Smooth muscle cell (in vitro differentiated cells): ENCODE measurements around the gene ZSWIM4. TPM values are rescaled to one million over a fixed set of nuclear protein-coding genes. Genes with fewer than 3 reads are reported as not detected.

Source experiments
- DNase-seq: peaks from one replicate; lab custom pipeline; 2025; ENCODE audit not compliant: unreplicated experiment; lab: John Stamatoyannopoulos, UW
- H2AFZ ChIP-seq: fragments of 200-600 bp; sonication (generic); 2 replicates; pipeline ENCODE4 v1.6.0; 2016; ENCODE audit warnings: antibody characterized with exemption, low read depth, mild to moderate bottlenecking
- H3F3A ChIP-seq: fragments of 200-600 bp; sonication (generic); 2 replicates; pipeline ENCODE4 v1.6.0; 2017; ENCODE audit warnings: antibody characterized with exemption, low read depth
- H3K27ac ChIP-seq: fragments of 200-600 bp; sonication (generic); 2 replicates; pipeline ENCODE4 v1.5.1; 2016; ENCODE audit warnings: low read depth, mild to moderate bottlenecking
- H3K27me3 ChIP-seq: fragments of 200-600 bp; sonication (generic); 2 replicates; pipeline ENCODE4 v1.6.1; 2016; ENCODE audit warnings: low read depth, mild to moderate bottlenecking
- H3K36me3 ChIP-seq: fragments of 200-600 bp; sonication (generic); 2 replicates; pipeline ENCODE4 v1.5.1; 2016; ENCODE audit warnings: low read depth
- H3K4me1 ChIP-seq: fragments of 200-600 bp; sonication (generic); 2 replicates; pipeline ENCODE4 v1.5.1; 2016; ENCODE audit warnings: low read depth
- H3K4me2 ChIP-seq: fragments of 200-600 bp; sonication (generic); 2 replicates; pipeline ENCODE4 v1.6.0; 2016; ENCODE audit warnings: mild to moderate bottlenecking
- H3K4me3 ChIP-seq: fragments of 200-600 bp; sonication (generic); 2 replicates; pipeline ENCODE4 v1.5.1; 2016; ENCODE audit warnings: mild to moderate bottlenecking
- H3K79me2 ChIP-seq: fragments of 200-600 bp; sonication (generic); 2 replicates; pipeline ENCODE4 v1.6.0; 2016; ENCODE audit warnings: low read depth, mild to moderate bottlenecking
- H3K9ac ChIP-seq: fragments of 200-600 bp; sonication (generic); 2 replicates; pipeline ENCODE4 v1.6.0; 2016; ENCODE audit warnings: low read depth
- H3K9me3 ChIP-seq: fragments of 200-600 bp; sonication (generic); replicated peaks from 2 replicates; pipeline ENCODE4 v1.5.1; 2016; ENCODE audit warnings: low read depth
- H4K20me1 ChIP-seq: fragments of 200-600 bp; sonication (generic); 2 replicates; pipeline ENCODE4 v1.6.0; 2016; ENCODE audit warnings: low read depth
- WGBS: methylation state at CpG from one replicate; pipeline ENCODE4 v1.1.7; 2016; ENCODE audit warnings: low lambda C conversion rate; 5-methylcytosine and 5-hydroxymethylcytosine counted together
- polyA plus RNA-seq: library from polyadenylated mRNA; unstranded; fragments of >200 nt; fragmentation: Nextera tagmentation; extraction: Ambion mirVana; gene quantifications from 2 replicates; pipeline ENCODE4 v1.2.1, GENCODE V29; 2016
- total RNA-seq: library from RNA; depleted of rRNA; stranded (reverse); fragments of >200 nt; gene quantifications from 2 replicates; pipeline ENCODE4 v1.2.3, GENCODE V29; 2014
- TF ChIP-seq, protein P1 (sequence below): fragments of 200-600 bp; sonication (generic); IDR thresholded peaks from 2 replicates; pipeline ENCODE4 v1.5.1; 2017; ENCODE audit warnings: borderline replicate concordance, mild to moderate bottlenecking, antibody characterized with exemption; ENCODE audit not compliant: insufficient read depth, poor library complexity, severe bottlenecking

The ZSWIM4 gene
- 3.0 and 4.7 TPM in 2 replicates for total RNA-seq
- 5.8 and 8.2 TPM in 2 replicates for polyA plus RNA-seq

DNA sequence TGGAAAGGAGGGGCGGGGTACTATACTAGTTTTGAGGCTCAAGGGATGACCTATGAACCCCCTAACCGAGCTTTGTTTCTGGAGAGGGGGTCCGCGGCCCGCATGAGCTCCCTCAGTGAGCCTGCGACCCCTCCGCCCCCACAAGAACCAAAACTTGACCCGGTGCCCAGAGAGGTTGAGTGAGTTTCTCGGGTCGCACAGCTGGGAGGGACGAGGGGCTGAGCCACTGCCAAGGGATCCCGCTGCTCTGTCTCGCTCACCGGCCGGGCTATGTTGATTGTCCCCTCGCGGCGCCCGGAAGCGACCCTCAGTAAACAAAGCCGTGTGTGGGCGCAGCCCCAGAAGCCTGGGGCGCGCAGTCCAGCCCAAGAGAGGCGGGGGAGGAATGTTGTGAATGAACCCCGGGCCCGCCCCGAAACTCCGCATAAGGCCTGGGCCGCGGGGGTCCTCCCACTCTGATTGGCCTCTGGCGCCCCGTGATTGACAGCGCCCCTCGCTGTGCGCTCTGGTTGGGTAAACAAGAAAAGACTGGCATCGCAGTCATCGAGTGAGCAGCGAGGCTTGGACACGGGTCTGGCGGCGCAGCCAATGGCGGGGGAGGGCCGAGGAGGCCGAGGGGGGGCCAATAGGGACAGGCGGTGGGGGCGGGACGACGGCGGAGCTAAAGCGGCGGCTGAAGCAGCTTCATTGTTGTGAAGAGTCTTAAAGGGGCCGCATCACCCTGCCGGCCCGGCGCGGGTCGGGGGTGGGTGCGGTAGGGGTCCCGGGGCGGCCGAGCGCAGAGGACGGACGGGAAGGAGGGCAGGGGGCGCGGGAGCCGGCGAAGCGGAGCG, at the start of gene ZSWIM4:
Gene ZSWIM4 (plus strand): TSS at position 687 of the 833 bp plus-strand sequence. CDS start 206 bp downstream, outside the sequence.
- Histone ChIP-seq H3K9me3 (no peaks in the 10 kb centered on the region), H3K79me2 (peaks cover 13% of the 10 kb centered on the region), H4K20me1 (peaks cover 3% of the 10 kb centered on the region), H3K27me3 (no peaks in the 10 kb centered on the region), H3K4me3 (peak within 1 kb of the TSS; percentile 88), H3K4me1 (peaks cover 12% of the 10 kb centered on the region), H3K9ac (peak within 1 kb of the TSS; percentile 96), H2AFZ (peak within 1 kb of the TSS; percentile 77), H3K36me3 (no peaks in the 10 kb centered on the region), H3F3A (peaks cover 4% of the 10 kb centered on the region), H3K27ac (peak within 1 kb of the TSS; percentile 97), H3K4me2 (peak within 1 kb of the TSS; percentile 98)
- peak; percentile 91 for DNase-seq
- TF ChIP-seq, protein P1, sequence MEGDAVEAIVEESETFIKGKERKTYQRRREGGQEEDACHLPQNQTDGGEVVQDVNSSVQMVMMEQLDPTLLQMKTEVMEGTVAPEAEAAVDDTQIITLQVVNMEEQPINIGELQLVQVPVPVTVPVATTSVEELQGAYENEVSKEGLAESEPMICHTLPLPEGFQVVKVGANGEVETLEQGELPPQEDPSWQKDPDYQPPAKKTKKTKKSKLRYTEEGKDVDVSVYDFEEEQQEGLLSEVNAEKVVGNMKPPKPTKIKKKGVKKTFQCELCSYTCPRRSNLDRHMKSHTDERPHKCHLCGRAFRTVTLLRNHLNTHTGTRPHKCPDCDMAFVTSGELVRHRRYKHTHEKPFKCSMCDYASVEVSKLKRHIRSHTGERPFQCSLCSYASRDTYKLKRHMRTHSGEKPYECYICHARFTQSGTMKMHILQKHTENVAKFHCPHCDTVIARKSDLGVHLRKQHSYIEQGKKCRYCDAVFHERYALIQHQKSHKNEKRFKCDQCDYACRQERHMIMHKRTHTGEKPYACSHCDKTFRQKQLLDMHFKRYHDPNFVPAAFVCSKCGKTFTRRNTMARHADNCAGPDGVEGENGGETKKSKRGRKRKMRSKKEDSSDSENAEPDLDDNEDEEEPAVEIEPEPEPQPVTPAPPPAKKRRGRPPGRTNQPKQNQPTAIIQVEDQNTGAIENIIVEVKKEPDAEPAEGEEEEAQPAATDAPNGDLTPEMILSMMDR, result no peak
- 5% methylated on average over 44 of the region's 71 CpGs for WGBS

DNA sequence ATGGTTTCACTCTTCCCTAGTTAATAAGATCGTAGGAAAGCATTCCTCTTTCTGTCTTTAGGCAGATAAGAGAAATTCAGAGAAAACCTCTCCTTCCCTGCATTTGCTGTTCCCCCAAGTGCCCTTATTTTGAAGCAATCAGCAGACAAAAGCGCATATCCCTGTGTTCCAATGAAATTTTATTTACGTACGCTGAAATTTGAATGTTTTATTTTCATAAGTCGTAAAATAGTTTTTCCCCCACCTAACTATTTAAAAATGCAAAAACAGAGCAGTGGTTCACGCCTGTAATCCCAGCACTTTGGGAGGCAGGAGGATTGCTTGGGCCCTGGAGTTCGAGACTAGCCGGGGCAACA, 48.2 kb upstream of the ZSWIM4 start:
- no peak for DNase-seq
- Histone ChIP-seq H3K4me3 (peak overlapping the region; percentile 72), H3K9me3 (no peaks in the 10 kb centered on the region), H3K4me2 (peak overlapping the region; percentile 70), H4K20me1 (no peaks in the 10 kb centered on the region), H2AFZ (peak overlapping the region; percentile 19), H3K79me2 (peaks cover 25% of the 10 kb centered on the region), H3K36me3 (no peaks in the 10 kb centered on the region), H3F3A (no peaks in the 10 kb centered on the region), H3K27ac (no peak overlapping the region), H3K4me1 (peaks cover 4% of the 10 kb centered on the region), H3K9ac (no peak overlapping the region), H3K27me3 (no peaks in the 10 kb centered on the region)
- WGBS, result 95% methylated on average over 8 of the region's 8 CpGs
- TF ChIP-seq, protein P1, result no peak

DNA sequence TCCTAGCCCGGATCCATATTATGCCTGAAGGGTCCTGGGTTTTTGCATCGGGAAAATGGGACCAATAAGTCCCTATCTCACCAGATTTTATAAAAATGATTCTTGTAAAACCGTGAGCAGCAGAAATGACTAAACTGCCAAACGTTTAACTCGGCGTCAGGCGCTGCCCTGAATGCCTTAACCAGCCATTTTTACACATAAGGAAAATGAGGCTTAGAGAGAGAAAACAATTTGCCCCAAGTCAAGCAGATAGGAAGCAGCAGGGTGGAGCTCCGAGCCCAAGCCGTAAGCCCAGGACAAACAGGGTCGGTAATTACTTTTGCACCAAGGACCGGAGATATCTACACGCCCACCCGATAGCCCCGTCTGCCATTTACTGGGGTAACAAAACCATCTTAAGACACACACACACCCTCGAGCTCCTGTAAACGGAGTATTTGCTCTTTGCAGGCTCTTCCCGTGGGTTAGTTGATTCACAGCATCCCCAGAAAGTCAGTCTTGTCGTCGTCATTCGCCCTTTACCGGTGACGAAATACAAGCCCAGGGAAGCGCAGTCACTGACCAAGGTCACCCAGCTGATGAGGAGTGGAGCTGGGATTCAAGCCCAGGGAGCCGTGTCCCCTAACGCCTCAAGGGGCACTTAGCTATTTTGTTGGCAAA, 46.9 kb upstream of the ZSWIM4 start:
- Histone ChIP-seq H3K4me3 (peak overlapping the region; percentile 72), H3K79me2 (peaks cover 25% of the 10 kb centered on the region), H3K9me3 (no peaks in the 10 kb centered on the region), H3K27ac (peak overlapping the region; percentile 71), H3K9ac (peak overlapping the region; percentile 78), H4K20me1 (no peaks in the 10 kb centered on the region), H3F3A (no peaks in the 10 kb centered on the region), H3K4me1 (peaks cover 4% of the 10 kb centered on the region), H3K36me3 (no peaks in the 10 kb centered on the region), H3K27me3 (no peaks in the 10 kb centered on the region), H2AFZ (peak overlapping the region; percentile 73), H3K4me2 (peak overlapping the region; percentile 87)
- TF ChIP-seq, protein P1, result no peak
- 5% methylated on average over 25 of the region's 25 CpGs for WGBS
- DNase-seq, result no peak
